ENCODE measurements around the gene RNF123. TPM values are rescaled to one million over a fixed set of nuclear protein-coding genes. Genes with fewer than 3 reads are reported as not detected.

Gene RNF123
- total and polyA plus RNA-seq, 4 donors = 22.2 to 45.0 (median 23.1) TPM

- no peaks in the 10 kb centered on the region for H3K27me3 ChIP-seq (ENCODE audit: control insufficient read depth in 3 of 3, insufficient read depth in 3 of 3, low read length in 2 of 3)
- peaks cover 0 to 15% (median 0%) of the 10 kb centered on the region in 5 donors for H3K4me1 ChIP-seq (ENCODE audit: control insufficient read depth in 5 of 5, insufficient read depth in 5 of 5, low read length in 5 of 5)
- H3K36me3 ChIP-seq (ENCODE audit: control insufficient read depth in 4 of 4, insufficient read depth in 4 of 4, low read length in 4 of 4) = peaks cover 2 to 48% (median 26%) of the 10 kb centered on the region in 4 donors
- ATAC-seq (ENCODE audit: insufficient read depth, low FRiP score) = no peak
- H3K4me3 ChIP-seq = no peak overlapping the region
- whole genome bisulfite sequencing, 2 donors = 95 to 99% methylated on average over 11 of the region's 11 CpGs
- no peak overlapping the region for H3K27ac ChIP-seq (ENCODE audit: low read depth in 1 of 2, low read length in 1 of 2)
- DNase-seq = no peak
- H3K9ac ChIP-seq (ENCODE audit: insufficient read depth in 1 of 2, low read length in 2 of 2) = no peak overlapping the region
- TF ChIP-seq CTCF (IDR thresholded peaks at IDR 0.05; ENCODE audit: control extremely low read depth, extremely low read depth) = no peak
- no peaks in the 10 kb centered on the region for H3K9me3 ChIP-seq (ENCODE audit: control insufficient read depth in 4 of 4, insufficient read depth in 3 of 4, low read length in 3 of 4)
Observed at GRCh38 chr3:49675912-49676311, 13.4 kb upstream of the RNF123 start.

GRCh38 chr3:49680493-49681231 lies 8.7 kb upstream of the RNF123 start:
- WGBS, 2 donors = 89 to 92% methylated on average over 7 of the region's 7 CpGs
- Histone ChIP-seq H3K9me3 (ENCODE audit: control insufficient read depth in 4 of 4, insufficient read depth in 3 of 4, low read length in 3 of 4) (peaks cover 0 to 3% (median 0%) of the 10 kb centered on the region in 4 donors), H3K4me3 (no peak overlapping the region), H3K4me1 (ENCODE audit: control insufficient read depth in 5 of 5, insufficient read depth in 5 of 5, low read length in 5 of 5) (no peaks in the 10 kb centered on the region), H3K27ac (ENCODE audit: low read depth in 1 of 2, low read length in 1 of 2) (no peak overlapping the region), H3K36me3 (ENCODE audit: control insufficient read depth in 4 of 4, insufficient read depth in 4 of 4, low read length in 4 of 4) (peaks cover 13 to 72% (median 33%) of the 10 kb centered on the region in 4 donors), H3K27me3 (ENCODE audit: control insufficient read depth in 3 of 3, insufficient read depth in 3 of 3, low read length in 2 of 3) (no peaks in the 10 kb centered on the region), H3K9ac (ENCODE audit: insufficient read depth in 1 of 2, low read length in 2 of 2) (no peak overlapping the region)
- TF ChIP-seq CTCF (IDR thresholded peaks at IDR 0.05; ENCODE audit: control extremely low read depth, extremely low read depth) = no peak
- DNase-seq (no peak), ATAC-seq (ENCODE audit: insufficient read depth, low FRiP score) (no peak)

- Histone ChIP-seq H3K27me3 (ENCODE audit: control insufficient read depth in 3 of 3, insufficient read depth in 3 of 3, low read length in 2 of 3) (no peaks in the 10 kb centered on the region), H3K4me3 (no peak overlapping the region), H3K27ac (ENCODE audit: low read depth in 1 of 2, low read length in 1 of 2) (no peak overlapping the region), H3K36me3 (ENCODE audit: control insufficient read depth in 4 of 4, insufficient read depth in 4 of 4, low read length in 4 of 4) (peaks cover 13 to 67% (median 32%) of the 10 kb centered on the region in 4 donors), H3K9ac (ENCODE audit: insufficient read depth in 1 of 2, low read length in 2 of 2) (no peak overlapping the region), H3K9me3 (ENCODE audit: control insufficient read depth in 4 of 4, insufficient read depth in 3 of 4, low read length in 3 of 4) (peaks cover 0 to 3% (median 0%) of the 10 kb centered on the region in 4 donors), H3K4me1 (ENCODE audit: control insufficient read depth in 5 of 5, insufficient read depth in 5 of 5, low read length in 5 of 5) (no peaks in the 10 kb centered on the region)
- no peak for ATAC-seq (ENCODE audit: insufficient read depth, low FRiP score)
- WGBS, 2 donors = 95 to 100% methylated on average over 2 of the region's 2 CpGs
- no peak for TF ChIP-seq CTCF (IDR thresholded peaks at IDR 0.05; ENCODE audit: control extremely low read depth, extremely low read depth)
- DNase-seq = no peak
Observed at GRCh38 chr3:49681232-49681522, 8.2 kb upstream of the RNF123 start.
